Stimulated activated CD8-positive, alpha-beta memory T cell treated with anti-CD3 and anti-CD28 coated beads, Interleukin-7, amount 100 ng/mL, for 1 hour (primary cell): ENCODE data around the gene IRS2.

Experiments
- DNase-seq, 2 donors: peaks; one replicate each; pipeline ENCODE4 v3.0.0-alpha.2; 2020; ENCODE audit warnings: low read depth in 2 of 2

The IRS2 gene

DNA sequence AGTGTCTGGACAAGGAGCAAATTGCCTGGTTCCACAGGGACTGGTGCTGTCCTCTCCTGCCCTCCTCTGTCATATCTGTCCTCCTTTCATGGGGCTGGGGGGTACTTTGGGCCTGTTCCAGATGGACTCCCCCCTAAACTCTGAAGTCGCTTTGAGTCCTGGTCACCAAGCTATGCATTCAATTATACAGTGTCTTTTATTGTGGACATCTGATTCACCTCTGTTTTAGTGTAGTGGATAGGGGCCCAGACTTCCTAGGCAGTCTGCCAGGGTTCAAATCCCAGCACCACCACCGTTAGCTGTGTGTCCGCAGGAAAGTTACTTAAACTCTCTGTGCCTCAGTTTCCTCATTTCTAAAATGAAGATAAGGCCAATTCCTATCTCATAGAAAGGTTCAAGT is 21.0 kb upstream of the IRS2 start:
- no peak for DNase-seq

DNA sequence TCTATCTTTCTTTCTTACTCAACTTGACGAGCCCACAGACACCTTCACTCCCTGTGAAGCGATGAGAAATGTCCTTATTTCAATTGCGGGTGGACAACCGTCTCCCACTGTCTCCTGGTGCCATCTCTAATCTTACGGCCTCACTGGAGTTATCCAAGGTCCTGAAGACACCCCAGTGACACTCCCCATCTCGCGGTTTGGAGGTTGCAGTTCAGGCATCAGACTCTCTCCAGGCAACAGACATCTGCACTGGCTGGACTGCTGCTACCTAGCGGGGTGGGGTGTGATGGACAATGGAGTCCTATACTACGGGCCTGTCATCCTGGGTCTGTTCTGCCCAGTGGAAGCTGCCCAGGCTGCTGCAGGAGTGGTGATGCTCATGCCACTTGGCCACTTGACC is 18.3 kb upstream of the IRS2 start:
- DNase-seq = no peak

DNA sequence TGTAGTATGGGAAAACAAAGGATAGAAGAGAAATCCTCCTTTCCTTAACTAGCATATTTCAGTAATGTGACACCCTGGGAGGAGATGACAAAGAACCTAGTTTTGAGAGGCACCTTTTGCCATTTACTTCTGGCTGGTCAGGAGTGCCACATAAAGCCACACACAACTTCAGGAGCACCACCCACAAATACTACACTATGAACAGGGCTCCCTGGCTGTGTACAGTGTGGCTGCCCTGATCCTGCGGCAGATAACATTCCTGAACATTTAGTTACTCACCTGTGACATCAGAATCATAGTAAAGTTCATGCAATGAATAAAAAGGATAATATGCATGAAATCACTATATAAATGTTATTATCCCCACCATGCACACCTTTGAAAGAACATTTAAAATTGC is 17.4 kb upstream of the IRS2 start:
- no peak for DNase-seq

DNA sequence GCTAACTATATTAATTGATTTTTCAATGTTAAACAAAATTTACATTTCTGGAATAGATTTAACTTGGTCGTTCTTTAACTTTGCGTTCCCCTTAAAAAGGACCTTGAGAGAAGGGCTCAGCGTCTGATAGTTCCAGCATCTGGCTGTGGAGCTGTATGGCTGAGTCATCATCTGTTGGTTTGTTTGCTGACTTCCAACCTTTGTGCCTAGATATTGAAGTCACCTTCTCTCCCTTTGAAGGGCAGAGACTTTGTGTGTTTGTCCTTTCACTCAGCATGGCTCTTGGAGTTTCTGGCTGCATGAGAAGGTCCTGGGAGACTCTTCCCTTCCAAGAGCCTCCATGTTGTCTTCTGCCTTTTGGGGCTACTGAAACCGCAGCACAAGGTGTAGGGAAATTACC is 16.6 kb upstream of the IRS2 start:
- DNase-seq = no peak

DNA sequence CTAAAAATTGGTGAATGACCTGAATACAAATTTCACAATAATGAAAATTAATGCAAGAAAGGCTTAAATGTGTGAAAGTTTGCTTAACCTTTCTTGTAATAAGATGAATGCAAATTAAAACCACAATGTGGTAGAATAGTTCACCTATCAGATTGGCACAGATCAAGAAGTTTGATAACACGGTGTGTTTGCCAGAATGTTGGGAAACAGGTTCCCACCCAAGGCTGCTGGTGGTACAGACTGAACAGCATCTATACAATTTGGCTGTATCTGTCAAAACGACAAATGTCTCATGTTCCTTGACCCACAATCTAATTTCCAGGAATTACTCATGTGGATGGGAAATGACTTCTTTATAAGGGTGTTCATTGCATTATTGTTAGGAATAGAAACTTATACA is 8.6 kb upstream of the IRS2 start:
- DNase-seq = no peak

DNA sequence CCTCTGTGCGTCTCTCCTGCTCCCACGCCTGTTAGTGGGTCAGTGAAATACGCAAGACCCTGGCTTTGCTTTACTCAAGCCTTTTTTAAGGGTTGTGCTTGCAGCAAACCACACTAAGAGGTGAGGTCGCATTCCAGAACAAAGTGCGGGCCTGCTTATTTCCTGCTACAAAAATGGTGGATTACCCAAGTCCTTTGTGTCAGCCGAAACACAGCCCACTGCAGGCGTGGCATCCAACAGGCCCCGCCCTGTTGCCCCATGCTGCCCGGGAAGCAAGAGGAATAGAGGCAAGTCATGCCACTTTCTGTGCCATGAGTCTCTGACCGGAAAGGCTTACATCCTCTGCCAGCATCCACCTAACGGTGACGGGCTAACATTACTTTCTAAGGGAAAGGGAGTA is 7.7 kb upstream of the IRS2 start:
- DNase-seq = no peak

DNA sequence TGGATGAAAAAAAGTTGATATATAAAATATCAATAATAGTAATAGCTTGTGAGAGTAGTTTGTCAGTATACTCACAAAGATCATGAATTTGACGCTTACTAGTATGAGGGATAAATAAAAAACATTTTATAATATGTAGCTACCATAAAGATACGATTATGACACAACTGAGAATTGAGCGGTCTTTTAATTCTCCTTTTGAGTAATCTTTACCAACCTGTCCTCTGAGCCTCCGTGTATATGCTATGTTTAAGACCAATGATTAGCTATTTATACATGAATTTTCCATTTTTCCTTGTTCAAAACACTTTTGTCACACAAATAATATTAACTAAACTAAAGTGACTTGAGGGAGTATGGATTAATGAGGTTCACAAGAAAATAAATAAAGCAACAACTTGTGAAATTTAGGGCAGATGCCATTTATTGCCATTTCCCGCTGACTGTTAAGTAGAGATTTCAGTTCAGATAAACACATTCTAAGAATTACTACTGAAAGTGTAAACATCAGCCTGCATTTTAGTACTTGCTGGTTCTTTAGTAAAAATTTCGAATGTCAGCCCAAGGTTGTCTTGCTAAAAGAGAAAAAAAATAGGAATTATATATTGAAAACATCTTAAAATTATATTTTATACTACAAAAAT is 6.2 kb upstream of the IRS2 start:
- no peak for DNase-seq

DNA sequence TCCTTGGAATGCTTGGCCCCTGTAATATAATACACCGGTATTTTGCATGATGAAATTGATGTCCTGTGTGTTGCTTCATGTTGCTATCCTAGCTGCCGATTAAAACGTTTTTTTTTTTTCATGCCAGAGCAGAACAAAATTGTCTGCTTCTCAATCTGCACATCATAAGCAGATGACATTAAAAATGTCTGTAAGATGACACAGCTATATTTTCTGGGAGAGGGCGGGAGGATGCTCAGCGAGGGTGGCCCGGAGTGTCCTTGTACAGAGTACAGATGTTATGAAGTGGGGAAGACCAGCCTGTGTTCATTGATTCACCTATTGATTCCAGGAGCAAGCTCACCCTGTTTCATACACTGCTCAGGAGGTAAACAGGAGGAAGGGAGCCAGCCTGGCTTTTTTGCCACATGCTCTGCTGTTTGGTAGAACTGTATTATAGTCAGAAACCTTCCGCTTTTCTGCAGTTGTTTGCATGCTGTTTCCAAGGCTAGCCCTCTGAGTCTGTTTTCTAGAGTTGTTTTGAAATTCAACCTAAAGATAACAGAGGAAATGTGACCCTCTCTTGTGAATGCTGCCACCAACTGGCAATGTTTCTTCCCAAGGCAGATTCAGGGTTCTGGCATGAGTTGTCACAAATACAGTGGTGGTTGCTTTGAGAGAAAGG is 4.7 kb upstream of the IRS2 start:
- no peak for DNase-seq

DNA sequence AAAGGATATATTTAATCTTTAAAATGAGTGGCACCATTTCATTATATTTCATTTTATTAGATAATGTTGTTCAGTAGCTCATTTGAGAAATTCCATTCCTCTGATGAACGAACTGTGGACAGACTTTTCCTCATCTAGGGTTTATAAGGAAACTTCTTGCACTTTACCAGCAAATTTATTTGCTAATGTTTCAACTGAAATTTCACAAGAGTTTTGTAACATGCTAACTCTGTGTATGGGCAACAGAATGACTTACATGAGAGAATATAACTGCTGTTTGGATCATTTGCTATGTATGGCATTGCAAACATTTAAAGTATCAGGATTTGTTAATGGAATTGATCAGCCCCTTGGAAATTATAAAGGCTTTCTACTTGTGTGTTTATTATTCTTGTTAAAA is 3.7 kb upstream of the IRS2 start:
- DNase-seq = no peak

DNA sequence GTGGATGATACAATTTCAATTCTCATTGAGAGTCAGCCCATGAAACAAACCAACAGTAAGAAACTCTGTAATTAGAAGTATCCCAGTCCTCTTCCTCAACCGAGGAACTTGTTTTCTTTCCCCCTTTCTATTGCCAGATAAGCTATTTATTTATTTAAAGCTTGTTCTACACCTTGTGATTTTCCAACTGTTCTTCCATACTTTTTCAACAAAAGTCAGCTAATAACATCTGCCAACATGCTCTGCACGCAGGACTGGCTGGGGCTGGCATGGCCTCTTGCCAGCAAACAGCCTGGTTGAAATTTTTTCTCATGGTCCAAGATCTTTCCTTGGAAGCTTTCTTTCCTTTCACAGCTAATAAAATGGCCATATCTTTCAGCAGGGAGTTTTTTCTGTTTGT is 2.9 kb upstream of the IRS2 start:
- no peak for DNase-seq

DNA sequence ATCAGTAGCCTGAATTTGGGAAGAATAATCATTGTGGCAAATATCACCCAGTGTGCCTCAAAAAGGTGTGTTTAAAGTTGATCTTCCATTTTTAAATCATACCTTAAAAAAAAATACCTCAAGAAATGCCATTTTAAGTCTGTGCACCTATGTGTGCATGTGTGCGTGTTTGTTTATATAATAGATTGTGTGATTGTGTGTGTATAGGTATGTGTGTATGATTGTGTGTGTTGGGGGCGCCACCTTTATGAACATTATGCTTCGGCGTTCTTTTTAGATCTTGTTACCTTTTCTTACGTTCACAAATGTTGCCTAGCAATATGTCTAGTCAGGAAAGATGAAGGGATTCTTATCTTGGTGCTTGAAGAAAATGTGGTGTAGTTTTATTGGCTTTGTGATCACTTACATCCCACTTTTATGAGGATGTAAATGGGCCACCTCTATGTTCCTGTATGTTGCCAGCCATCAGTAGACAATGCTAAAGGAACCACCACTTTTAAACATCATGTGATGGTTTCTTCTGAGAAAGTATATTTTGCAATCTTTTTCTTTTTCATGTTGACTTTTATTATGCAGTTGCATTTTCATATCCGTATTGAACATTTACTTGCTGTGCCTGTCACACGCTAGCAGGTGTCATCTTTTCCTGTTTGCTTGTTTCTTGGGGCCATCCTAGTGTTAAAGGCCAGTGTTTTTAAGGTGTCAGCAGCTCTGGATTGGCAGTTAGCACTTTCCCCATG is 2.2 kb upstream of the IRS2 start:
- no peak for DNase-seq

DNA sequence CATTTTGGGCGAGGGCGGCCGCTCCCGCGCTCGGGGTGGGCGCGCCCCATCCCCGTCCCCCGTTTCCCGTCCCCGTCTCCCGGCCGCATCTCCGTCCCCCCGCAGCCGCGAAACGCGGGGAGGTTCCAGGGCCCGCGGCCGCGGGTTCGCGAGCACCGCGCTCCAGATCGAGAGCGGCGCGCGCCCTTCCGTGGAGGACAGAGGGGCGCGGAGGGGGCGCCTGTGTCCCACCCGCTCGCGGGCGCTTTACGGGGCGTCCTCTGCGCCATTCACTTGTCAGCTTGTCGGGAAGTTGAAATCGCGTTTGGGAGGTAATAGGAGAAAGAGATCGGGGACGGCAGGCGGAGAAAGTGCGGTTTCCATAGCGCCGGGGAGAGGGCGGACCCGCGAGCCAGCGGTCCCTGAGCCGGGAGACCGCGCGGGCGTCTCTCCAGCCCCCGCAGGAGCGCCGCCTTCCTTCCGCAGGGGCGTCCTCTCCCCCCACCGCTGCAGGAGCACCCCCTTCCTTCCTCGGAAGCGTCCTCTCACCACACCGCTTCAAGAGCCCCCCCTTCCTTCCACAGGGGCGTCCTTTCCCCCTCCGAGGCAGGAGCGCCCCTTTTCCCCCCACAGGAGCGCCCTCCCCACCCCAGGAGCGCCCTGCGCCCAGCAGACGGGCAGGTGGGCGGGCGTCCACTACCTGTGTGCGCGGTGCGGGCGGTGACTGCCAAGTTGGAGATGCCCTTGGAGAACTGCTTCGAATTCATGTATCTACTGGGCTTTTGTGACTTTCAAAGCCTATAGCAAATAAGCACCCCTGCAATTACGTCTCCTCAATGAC is 962 bp upstream of the IRS2 start:
- no peak for DNase-seq

DNA sequence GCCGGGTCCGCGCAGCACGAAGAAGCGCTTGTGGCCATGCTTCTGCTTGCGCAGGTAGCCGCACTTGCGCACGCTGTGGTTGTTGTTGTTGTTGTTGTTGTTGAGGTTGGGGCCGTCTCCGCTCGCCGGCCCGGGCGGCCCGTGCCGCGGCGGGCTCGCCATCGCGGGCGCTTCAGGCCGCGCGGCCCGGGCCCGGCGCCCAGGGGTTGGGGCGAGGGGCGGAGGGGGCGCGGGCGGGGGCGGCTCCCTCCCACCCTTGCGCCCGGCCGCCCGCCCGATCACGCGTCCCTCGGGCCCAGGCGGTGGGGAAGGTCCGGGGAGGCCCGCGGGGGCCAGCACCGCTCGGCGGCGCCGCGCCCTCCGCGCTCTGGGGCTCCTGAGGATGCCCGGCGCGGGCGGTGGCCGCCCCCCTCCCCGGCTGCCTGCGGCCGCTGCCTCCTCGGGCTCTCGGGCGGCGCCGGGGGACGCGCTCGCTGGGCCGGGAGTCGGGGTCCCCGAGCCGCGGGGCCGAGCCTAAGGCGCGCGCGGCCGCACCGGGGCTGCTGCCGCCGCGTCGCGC is 412 bp downstream of the IRS2 start:
- no peak for DNase-seq

DNA sequence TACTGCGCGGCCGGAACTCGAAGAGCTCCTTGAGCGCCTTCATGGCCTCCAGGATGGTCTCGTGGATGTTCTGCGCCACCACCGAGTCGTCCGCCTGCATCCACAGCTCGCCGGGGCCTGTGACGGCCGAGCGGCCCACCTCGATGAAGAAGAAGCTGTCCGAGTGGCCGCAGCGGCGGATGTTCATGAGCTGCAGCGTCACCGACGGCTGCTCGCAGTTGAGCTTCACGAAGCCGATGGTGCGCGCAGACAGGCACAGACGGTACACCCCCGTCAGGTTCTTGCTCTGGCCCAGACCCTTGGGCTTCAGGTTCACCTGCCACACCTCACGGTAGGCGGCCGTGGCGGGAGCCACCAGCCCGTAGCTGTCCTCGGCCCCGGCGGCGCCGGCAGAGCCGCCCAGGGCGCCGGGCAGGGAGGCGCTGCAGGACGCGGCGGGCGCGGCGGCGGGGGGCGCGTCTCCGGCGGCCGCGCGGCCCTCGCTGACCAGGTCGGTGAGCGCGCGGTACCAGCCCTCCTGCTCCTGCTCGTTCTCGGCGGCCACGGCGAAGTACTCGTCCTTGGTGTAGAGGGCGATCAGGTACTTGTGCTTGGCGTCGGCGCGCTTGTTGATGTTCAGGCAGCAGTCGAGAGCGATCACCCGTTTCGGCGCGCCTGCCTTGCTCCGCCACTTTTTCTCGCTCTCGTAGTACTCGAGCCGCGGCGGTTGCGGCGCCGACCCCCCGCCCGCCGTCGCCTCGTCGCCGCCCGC is 1.1 kb downstream of the IRS2 start:
- DNase-seq = no peak

DNA sequence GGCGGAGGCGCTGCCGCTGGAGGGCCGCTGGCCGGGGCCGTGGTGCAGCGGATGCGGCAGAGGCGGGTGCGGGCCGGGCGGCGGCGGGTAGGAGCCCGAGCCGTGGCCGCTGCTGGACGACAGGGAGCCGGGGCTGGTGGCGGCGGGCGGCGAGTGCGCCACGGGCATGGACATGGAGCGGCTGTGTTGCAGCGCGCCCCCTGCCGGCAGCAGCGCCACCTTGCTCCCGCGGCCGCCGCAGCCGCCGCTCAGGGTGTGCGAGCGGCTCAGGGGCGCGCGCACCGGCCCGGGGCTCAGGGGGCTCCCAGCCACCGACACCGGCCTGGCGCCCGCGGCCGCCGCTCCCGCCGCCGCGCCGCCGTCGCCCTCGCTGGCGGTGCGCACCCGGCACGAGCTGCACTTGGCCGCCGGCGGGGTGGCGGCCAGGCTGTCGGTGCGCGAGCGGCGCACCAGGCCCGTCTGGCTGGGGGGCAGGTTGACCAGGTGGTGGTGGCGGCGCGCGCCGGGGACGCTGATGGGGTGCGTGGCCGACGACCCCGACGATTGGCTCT is 1.7 kb downstream of the IRS2 start:
- peak; percentile 35 to 42 for DNase-seq

DNA sequence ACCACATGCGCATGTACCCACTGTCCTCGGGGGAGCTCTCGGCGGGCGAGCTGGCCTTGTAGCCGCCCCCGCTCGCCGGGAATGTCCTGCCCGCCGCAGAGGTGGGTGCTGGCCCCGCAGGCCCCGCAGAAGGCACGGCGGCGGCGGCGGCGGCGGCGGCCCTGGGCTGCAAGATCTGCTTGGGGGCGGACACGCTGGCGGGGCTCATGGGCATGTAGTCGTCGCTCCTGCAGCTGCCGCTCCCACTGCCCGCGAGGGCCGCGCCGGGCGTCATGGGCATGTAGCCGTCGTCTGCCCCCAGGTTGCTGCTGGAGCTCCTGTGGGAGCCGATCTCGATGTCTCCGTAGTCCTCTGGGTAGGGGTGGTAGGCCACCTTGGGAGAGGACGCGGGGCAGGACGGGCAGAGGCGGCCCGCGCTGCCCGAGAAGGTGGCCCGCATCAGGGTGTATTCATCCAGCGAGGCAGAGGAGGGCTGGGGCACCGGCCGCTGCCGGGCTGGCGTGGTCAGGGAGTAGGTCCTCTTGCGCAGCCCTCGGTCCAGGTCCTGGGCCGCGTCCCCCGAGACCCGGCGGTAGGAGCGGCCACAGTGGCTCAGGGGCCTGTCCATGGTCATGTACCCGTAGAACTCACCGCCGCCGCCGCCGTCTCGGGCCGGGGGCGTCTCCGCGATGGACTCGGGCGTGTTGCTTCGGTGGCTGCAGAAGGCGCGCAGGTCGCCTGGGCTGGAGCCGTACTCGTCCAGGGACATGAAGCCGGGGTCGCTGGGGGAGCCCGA is 2.4 kb downstream of the IRS2 start:
- DNase-seq = no peak

DNA sequence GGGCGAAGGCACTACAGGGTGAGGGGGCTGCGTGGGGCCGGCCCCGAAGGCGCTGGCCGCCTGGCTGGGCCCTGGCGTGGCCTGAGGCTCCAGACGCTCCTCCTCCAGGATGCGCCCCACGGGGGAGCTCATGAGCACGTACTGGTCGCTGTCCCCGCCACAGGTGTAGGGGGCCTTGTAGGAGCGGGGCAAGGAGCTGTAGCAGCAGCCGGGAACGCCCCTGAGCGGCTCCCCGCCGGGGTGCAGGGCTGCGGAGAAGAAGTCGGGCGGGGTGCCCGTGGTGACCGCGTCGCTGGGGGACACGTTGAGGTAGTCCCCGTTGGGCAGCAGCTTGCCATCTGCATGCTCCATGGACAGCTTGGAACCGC is 3.0 kb downstream of the IRS2 start:
- DNase-seq = no peak

DNA sequence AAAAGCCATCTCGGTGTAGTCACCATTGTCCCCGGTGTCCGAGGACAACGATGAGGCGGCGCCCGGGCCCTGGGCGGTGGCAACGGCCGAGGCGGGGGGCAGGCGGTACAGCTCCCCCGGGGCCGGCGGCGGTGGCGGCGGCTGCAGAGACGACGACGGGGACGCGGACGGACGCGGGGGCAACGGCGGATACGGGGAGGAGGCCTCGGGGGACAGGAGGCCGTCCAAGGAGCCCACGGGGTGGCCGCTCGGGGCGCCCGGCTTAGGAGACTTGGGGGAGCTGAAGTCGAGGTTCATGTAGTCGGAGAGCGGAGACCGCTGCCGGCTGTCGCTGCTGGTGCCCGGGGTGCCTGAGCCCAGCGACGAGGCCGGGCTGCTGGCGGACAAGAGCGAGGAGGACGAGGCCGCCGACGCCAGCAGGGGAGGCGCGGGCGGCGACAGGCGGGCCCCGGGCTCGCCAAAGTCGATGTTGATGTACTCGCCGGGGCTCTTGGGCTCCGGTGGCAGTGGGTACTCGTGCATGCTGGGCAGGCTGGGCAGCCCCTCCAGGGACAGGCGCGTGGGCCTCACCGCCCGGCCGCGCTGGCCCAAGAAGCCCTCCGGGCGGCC is 3.5 kb downstream of the IRS2 start:
- DNase-seq = no peak

DNA sequence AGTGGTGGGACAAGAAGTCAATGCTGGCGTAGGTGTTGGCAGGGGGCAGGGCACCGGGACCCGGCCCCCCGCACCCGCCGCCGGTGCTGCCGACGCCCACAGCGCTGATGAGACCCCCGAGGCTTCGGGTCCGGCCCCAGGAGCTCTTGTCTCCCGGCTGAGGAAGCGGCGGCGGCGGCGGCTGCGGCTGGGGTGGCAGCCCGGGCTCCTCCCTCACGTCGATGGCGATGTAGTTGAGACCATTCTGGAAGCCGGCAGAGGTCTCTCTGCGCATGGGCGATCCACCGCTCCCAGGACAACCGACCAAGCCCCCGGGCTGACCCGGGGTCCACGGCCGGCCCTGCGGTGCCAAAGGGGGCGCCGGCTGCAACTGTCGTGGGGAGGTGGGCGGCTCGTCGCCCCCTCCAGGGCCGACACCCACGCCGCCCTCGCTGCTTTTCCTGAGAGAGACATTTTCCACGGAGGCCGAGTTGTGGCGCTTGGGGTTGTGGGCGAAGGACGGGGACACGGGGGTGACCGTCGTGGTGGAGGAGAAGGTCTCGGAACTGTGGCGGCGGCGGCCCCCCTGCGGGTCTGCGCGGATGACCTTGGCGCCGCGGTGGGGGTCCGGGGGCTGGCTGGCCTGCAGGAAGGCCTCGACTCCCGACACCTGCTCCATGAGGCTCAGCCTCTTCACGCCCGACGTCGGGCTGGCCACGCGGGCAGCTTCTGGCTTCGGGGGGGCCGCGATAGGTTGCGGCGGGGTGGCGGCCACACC is 4.1 kb downstream of the IRS2 start:
- DNase-seq = no peak
